SK-N-SH (cell line): ENCODE results near the gene ARPC4.

Source experiments
- CTCF ChIP-seq: fragments of 200-600 bp; sonication (generic); IDR thresholded peaks from 2 replicates; pipeline ENCODE4 v1.6.1; 2017; ENCODE audit warnings: antibody characterized with exemption, mild to moderate bottlenecking, moderate library complexity
- MAX ChIP-seq: IDR thresholded peaks from 2 replicates; pipeline ENCODE4 v1.4.0; 2012; ENCODE audit warnings: low read depth
- POLR2AphosphoS5 ChIP-seq: IDR thresholded peaks from 2 replicates; pipeline ENCODE4 v1.6.1; 2012; ENCODE audit warnings: low read depth, low read length
- REST ChIP-seq: IDR thresholded peaks from 2 replicates; pipeline ENCODE4 v1.6.1; 2012; ENCODE audit warnings: mild to moderate bottlenecking, low read depth, low read length, moderate library complexity
- RXRA ChIP-seq: IDR thresholded peaks from 2 replicates; pipeline ENCODE4 v1.4.0; 2012; ENCODE audit warnings: low read depth, mild to moderate bottlenecking, borderline replicate concordance
- SIN3A ChIP-seq: IDR thresholded peaks from 2 replicates; pipeline ENCODE4 v1.6.1; 2012; ENCODE audit warnings: low read depth, mild to moderate bottlenecking, low read length, moderate library complexity, borderline replicate concordance

- peak; percentile 46 for TF ChIP-seq CTCF
- TF ChIP-seq MAX: no peak
- no peak for TF ChIP-seq SIN3A
- peak; percentile 5; the same call in 1 of the 2 replicates for TF ChIP-seq POLR2AphosphoS5
- no peak for TF ChIP-seq REST
- no peak for TF ChIP-seq RXRA
Measured at GRCh38 chr3:9808345-9809037, 15.6 kb downstream of the ARPC4 start.
